ENCODE results near the gene CATSPERD.

- no peak for TF ChIP-seq FOXM1 (IDR thresholded peaks at IDR 0.05; ENCODE audit: borderline replicate concordance, low read depth)
- TF ChIP-seq, protein P1, sequence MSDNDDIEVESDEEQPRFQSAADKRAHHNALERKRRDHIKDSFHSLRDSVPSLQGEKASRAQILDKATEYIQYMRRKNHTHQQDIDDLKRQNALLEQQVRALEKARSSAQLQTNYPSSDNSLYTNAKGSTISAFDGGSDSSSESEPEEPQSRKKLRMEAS (IDR thresholded peaks at IDR 0.05): no peak
- TF ChIP-seq CEBPB (IDR thresholded peaks at IDR 0.05): no peak
- no peak for TF ChIP-seq REST (IDR thresholded peaks at IDR 0.05; ENCODE audit: low read depth)
Measured at GRCh38 chr19:5803441-5803751, 83.0 kb downstream of the CATSPERD start.
